GM19438 (cell line): ENCODE results near the gene IMPG2.

Experiments used
- ATAC-seq: cut with Tn5 transposase; IDR thresholded peaks from one replicate; pipeline ENCODE4 v1.9.1; 2021; ENCODE audit warnings: low read depth; ENCODE audit not compliant: unreplicated experiment

Gene IMPG2

GRCh38 chr3:101278727-101279126 is 41.6 kb downstream of the IMPG2 start:
- ATAC-seq = no peak

GRCh38 chr3:101273608-101274007 is 46.8 kb downstream of the IMPG2 start:
- no peak for ATAC-seq

- no peak for ATAC-seq
Observed at GRCh38 chr3:101273156-101273555, 47.2 kb downstream of the IMPG2 start.

- no peak for ATAC-seq
Observed at GRCh38 chr3:101271728-101272127, 48.6 kb downstream of the IMPG2 start.

- no peak for ATAC-seq
Observed at GRCh38 chr3:101270149-101270548, 50.2 kb downstream of the IMPG2 start.

- no peak for ATAC-seq
Observed at GRCh38 chr3:101268971-101269671, 51.3 kb downstream of the IMPG2 start.

GRCh38 chr3:101268141-101268540 is 52.2 kb downstream of the IMPG2 start:
- no peak for ATAC-seq

- no peak for ATAC-seq
Observed at GRCh38 chr3:101266566-101266965, 53.8 kb downstream of the IMPG2 start.

- ATAC-seq = no peak
Observed at GRCh38 chr3:101266071-101266470, 54.3 kb downstream of the IMPG2 start.

GRCh38 chr3:101262393-101263240 is 57.8 kb downstream of the IMPG2 start:
- peak; percentile 76 for ATAC-seq

- no peak for ATAC-seq
Observed at GRCh38 chr3:101261506-101261905, 58.9 kb downstream of the IMPG2 start.

GRCh38 chr3:101259485-101260341 is 60.7 kb downstream of the IMPG2 start:
- ATAC-seq = no peak

GRCh38 chr3:101256511-101256910 is 63.9 kb downstream of the IMPG2 start:
- ATAC-seq = no peak

- no peak for ATAC-seq
Observed at GRCh38 chr3:101255441-101255840, 64.9 kb downstream of the IMPG2 start.

- no peak for ATAC-seq
Observed at GRCh38 chr3:101253396-101253795, 67.0 kb downstream of the IMPG2 start.

- ATAC-seq = no peak
Observed at GRCh38 chr3:101252945-101253344, 67.4 kb downstream of the IMPG2 start.

GRCh38 chr3:101252307-101252706 is 68.1 kb downstream of the IMPG2 start:
- ATAC-seq = no peak

GRCh38 chr3:101251441-101251840 is 68.9 kb downstream of the IMPG2 start:
- no peak for ATAC-seq

GRCh38 chr3:101249522-101249921 is 70.9 kb downstream of the IMPG2 start:
- no peak for ATAC-seq

GRCh38 chr3:101248736-101249135 is 71.6 kb downstream of the IMPG2 start:
- ATAC-seq = no peak

- no peak for ATAC-seq
Observed at GRCh38 chr3:101244212-101244575, 76.2 kb downstream of the IMPG2 start.
